ENCODE measurements around the gene RNF10.
"Not testable (repeated sequence)": the region's sequence is repeated elsewhere in the genome, so short reads cannot be mapped to it uniquely, and the experiment has no call there.

Gene RNF10

GRCh38 chr12:120528861-120529525 is 5.2 kb upstream of the RNF10 start, which contains the start of gene COQ5:
TSS of gene COQ5 (minus strand) at chr12:120529158. CDS start at chr12:120529141, 17 bp downstream.
- no peak for FAIRE-seq

- no peak for FAIRE-seq
Measured at GRCh38 chr12:120529641-120530417, 4.3 kb upstream of the RNF10 start.

- not testable (repeated sequence) for FAIRE-seq
Measured at GRCh38 chr12:120530418-120530761, 3.8 kb upstream of the RNF10 start.

GRCh38 chr12:120532701-120533238 is 1.4 kb upstream of the RNF10 start:
- FAIRE-seq, result no peak

GRCh38 chr12:120534703-120535655 is 823 bp downstream of the RNF10 start:
- no peak for FAIRE-seq

- FAIRE-seq, result no peak
Measured at GRCh38 chr12:120536064-120536791, 2.1 kb downstream of the RNF10 start.

GRCh38 chr12:120537856-120538220 is 3.7 kb downstream of the RNF10 start:
- no peak for FAIRE-seq

- FAIRE-seq, result no peak
Measured at GRCh38 chr12:120538281-120539156, 4.4 kb downstream of the RNF10 start.

- FAIRE-seq, result no peak
Measured at GRCh38 chr12:120539303-120539702, 5.1 kb downstream of the RNF10 start.

- no peak for FAIRE-seq
Measured at GRCh38 chr12:120540445-120540844, 6.3 kb downstream of the RNF10 start.

- no peak for FAIRE-seq
Measured at GRCh38 chr12:120542166-120542565, 8.0 kb downstream of the RNF10 start.

GRCh38 chr12:120544691-120545090 is 10.5 kb downstream of the RNF10 start:
- FAIRE-seq, result no peak

GRCh38 chr12:120546050-120546386 is 11.9 kb downstream of the RNF10 start:
- no peak for FAIRE-seq

- FAIRE-seq, result no peak
Measured at GRCh38 chr12:120554678-120555077, 20.5 kb downstream of the RNF10 start.

- FAIRE-seq, result no peak
Measured at GRCh38 chr12:120557589-120557988, 23.4 kb downstream of the RNF10 start.

GRCh38 chr12:120562906-120563305 is 28.8 kb downstream of the RNF10 start:
- FAIRE-seq, result no peak

- no peak for FAIRE-seq
Measured at GRCh38 chr12:120563495-120563894, 29.3 kb downstream of the RNF10 start.

GRCh38 chr12:120571299-120571698 is 37.1 kb downstream of the RNF10 start:
- FAIRE-seq, result no peak

GRCh38 chr12:120573560-120573959 is 39.4 kb downstream of the RNF10 start:
- no peak for FAIRE-seq

GRCh38 chr12:120574106-120574505 is 40.0 kb downstream of the RNF10 start:
- no peak for FAIRE-seq

GRCh38 chr12:120579179-120579578 is 45.0 kb downstream of the RNF10 start:
- FAIRE-seq, result no peak

Measured in colon (tissue), 2 donors.